GM12878 (cell line): Measurements from ENCODE around the gene PLAAT5.

Experiments
- ATF3 ChIP-seq: IDR thresholded peaks from 2 replicates; pipeline ENCODE4 v1.6.1; 2011; ENCODE audit warnings: low read depth, mild to moderate bottlenecking, low read length, moderate library complexity, borderline replicate concordance; ENCODE audit errors: extremely low read depth
- CTCF ChIP-seq, 3 experiments: IDR thresholded peaks in 2 of 3; conservative IDR thresholded peaks in 1 of 3; 2 replicates each; pipeline ENCODE4 v1.5.1; 2011; ENCODE audit warnings: low read depth in 3 of 3, low read length in 3 of 3, mild to moderate bottlenecking in 3 of 3, control low read depth in 2 of 3, moderate library complexity in 2 of 3, inconsistent platforms in 1 of 3, mixed read lengths in 1 of 3; ENCODE audit not compliant: control insufficient read depth in 2 of 3, insufficient read depth in 1 of 3; ENCODE audit errors: extremely low read depth in 1 of 3
- JUND ChIP-seq: IDR thresholded peaks from 2 replicates; pipeline ENCODE4 v1.6.1; 2012; ENCODE audit warnings: low read depth, mild to moderate bottlenecking, low read length, improper control_type of control experiment, moderate library complexity
- KDM1A ChIP-seq: fragments of 200-600 bp; sonication (generic); IDR thresholded peaks from 2 replicates; pipeline ENCODE4 v1.6.1; 2016; ENCODE audit warnings: borderline replicate concordance
- NFIC ChIP-seq: IDR thresholded peaks from 2 replicates; pipeline ENCODE4 v1.6.1; 2012; ENCODE audit warnings: low read depth, mild to moderate bottlenecking, inconsistent platforms, low read length, moderate library complexity
- POLR2A ChIP-seq: IDR thresholded peaks from 2 replicates; pipeline ENCODE4 v1.6.1; 2011; ENCODE audit warnings: low read depth, mild to moderate bottlenecking, low read length
- POLR2AphosphoS5 ChIP-seq: IDR thresholded peaks from 2 replicates; pipeline ENCODE4 v1.6.1; 2011; ENCODE audit warnings: mild to moderate bottlenecking, low read length, inconsistent platforms
- SP1 ChIP-seq: IDR thresholded peaks from one replicate; pipeline ENCODE4 v1.6.1; 2011; ENCODE audit warnings: low read depth, low read length
- TAF1 ChIP-seq: IDR thresholded peaks from 2 replicates; pipeline ENCODE4 v1.6.1; 2011; ENCODE audit warnings: mild to moderate bottlenecking, low read depth, low read length, borderline replicate concordance
- USF2 ChIP-seq: IDR thresholded peaks from 2 replicates; pipeline ENCODE4 v1.6.1; 2011; ENCODE audit warnings: low read depth, low read length, improper control_type of control experiment, borderline replicate concordance
- ZNF274 ChIP-seq: IDR thresholded peaks from one replicate; pipeline ENCODE4 v1.8.0; 2011; ENCODE audit not compliant: insufficient read length, insufficient read depth
- TF ChIP-seq, protein P1 (sequence below): fragments of 450-650 bp; IDR thresholded peaks from 2 replicates; pipeline ENCODE4 v1.6.1; 2016; ENCODE audit warnings: mild to moderate bottlenecking

- no peak for TF ChIP-seq KDM1A
- no peak for TF ChIP-seq CTCF (IDR thresholded peaks at IDR 0.05 in 2 of 3, conservative IDR thresholded peaks at IDR 0.05 in 1 of 3; ENCODE audit: control insufficient read depth in 2 of 3, extremely low read depth in 1 of 3, insufficient read depth in 1 of 3, low read depth in 3 of 3, low read length in 3 of 3)
- TF ChIP-seq NFIC, result no peak
- TF ChIP-seq ATF3, result no peak
- TF ChIP-seq TAF1, result no peak
- TF ChIP-seq SP1, result no peak
- TF ChIP-seq USF2, result no peak
- TF ChIP-seq POLR2AphosphoS5, result no peak
- no peak for TF ChIP-seq JUND
- TF ChIP-seq, protein P1, sequence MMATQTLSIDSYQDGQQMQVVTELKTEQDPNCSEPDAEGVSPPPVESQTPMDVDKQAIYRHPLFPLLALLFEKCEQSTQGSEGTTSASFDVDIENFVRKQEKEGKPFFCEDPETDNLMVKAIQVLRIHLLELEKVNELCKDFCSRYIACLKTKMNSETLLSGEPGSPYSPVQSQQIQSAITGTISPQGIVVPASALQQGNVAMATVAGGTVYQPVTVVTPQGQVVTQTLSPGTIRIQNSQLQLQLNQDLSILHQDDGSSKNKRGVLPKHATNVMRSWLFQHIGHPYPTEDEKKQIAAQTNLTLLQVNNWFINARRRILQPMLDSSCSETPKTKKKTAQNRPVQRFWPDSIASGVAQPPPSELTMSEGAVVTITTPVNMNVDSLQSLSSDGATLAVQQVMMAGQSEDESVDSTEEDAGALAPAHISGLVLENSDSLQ, result no peak
- TF ChIP-seq ZNF274, result no peak
- TF ChIP-seq POLR2A, result no peak
Observed at GRCh38 chr11:63485777-63486176, 5.2 kb downstream of the PLAAT5 start.
